Superior temporal gyrus (tissue), 1 donor: ENCODE measurements around the gene ELP5.

Experiments
- DNase-seq: peaks from one replicate; pipeline ENCODE4 v3.0.0-alpha.2; 2016; ENCODE audit errors: extremely low spot score

The ELP5 gene

DNA sequence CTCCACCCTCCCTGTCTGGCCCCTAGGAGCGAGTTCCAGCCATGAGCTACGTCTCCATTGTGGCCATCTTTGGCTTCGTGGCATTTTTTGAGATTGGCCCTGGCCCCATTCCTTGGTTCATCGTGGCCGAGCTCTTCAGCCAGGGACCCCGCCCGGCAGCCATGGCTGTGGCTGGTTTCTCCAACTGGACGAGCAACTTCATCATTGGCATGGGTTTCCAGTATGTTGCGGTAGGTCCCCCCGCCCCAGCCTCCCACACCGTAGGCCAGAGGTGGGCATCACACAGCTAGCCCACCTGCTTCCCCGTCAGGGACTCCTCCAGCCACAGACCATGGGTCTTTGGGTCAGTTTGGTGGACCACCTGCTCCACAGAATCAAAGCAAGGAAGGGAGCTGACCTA is 33.7 kb downstream of the ELP5 start:
- DNase-seq = no peak

DNA sequence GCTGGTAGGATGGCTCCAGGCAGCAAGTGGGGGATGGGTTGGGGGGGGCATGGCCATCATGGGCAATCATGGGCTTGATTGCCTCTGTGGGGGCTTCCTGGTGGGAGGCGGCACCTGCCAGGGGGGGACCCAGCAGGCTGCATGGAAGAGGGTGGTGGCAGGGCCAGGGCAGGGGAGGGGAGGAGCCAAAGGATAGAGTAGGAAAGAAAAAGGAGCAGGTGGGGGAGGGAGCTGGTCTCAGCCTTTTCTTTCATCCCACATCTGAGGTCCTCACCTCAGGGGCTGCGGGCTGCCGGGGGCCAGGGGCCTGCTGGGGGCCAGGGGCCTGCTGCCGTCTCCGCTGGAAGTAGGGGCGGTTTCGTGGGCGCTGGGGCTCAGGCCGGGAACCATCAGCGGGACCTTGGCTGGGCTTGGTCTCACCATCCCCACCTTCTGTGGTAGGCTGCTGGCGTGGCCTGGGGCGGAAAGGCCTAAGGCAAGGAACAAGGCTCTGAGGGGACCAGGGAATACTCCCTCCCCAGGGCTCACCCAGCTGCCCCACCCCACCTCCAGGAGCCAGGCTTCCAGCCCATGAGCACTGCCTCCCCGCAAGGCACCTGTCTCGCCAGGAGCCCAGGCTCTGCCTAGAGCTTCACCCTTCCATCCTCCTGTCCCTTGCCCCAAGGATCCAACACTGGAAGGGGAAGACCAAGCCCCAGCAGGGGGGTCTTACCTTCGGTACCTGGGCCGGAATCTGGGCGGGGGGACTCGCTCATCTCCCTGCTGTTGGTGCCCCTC is 37.4 kb downstream of the ELP5 start:
- DNase-seq = no peak

DNA sequence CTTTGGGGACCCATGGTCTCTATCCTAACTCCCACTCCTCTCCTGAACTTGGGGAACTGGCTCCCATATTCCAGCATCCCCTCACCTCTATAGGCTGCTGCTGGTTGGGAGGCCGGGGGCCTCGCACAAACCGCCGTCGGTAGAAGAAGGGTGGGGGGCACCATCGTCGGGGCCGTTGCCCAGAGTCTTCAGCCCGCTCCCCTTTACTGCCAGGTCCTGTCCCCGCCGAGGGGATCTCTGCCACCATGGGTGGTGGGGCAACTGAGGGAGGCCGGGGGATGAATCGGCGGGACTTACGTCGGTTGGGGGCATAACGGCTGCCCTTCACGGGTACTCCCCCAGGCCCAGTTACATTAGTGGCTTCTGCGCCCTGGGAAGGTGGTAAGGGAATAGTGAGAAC is 38.2 kb downstream of the ELP5 start:
- DNase-seq = no peak

DNA sequence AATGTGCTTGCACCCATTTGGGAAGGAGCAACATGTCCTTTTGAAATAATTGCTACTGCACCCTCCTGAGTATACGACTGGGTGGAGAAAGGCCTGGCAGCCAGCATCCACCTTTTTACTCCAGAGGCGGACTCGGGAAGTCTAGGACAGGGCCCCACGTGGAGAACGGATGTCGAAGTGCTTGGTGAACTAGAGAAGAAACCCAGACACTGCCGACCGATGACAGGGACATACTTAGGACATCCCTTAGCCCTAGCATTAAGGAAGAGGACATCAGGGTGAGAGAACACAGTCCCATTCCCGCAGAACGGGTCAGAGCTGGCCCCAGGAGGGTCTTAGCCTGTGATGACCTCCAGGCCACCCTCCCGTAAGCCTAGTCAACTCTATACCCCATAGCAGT is 38.7 kb downstream of the ELP5 start:
- no peak for DNase-seq

DNA sequence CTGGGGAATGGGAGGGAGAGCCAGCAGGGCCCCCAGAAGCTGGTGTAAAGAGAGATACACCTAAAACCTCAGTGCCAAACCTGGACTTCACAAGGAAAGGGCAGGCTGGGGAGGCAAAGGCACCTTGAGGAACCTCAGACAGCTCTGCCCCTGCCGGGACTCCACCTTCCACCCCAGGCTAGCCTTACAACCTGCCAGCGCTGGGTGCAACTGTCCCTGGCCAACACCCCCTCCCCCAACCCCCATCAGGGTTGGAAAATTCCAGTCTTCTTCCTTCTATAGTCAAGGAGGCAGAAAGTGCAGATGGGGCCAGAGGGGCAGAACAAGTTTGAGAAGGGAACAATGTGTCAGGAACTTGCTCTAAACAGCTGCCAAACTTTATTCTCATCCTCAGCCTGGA is 40.2 kb downstream of the ELP5 start:
- no peak for DNase-seq

DNA sequence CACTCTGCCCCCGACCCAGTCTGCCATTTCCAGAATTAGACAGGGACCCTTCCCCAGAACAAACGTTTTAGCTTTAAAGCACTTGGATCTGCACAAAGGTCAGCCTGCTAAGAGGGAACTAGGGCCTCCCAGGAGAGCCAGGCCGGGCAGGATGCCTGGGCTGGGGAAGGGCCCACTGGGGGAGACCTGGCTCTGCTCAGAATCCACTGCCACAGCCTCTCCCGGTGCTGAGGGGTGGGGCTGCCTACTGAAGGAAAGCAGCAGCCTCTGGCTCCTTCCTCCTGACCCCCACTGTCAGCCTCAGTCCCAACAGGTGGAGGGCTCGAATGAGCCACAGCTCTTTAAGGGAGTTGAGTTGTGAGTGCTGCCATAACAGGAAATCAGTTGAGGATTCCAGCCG is 40.7 kb downstream of the ELP5 start:
- no peak for DNase-seq

DNA sequence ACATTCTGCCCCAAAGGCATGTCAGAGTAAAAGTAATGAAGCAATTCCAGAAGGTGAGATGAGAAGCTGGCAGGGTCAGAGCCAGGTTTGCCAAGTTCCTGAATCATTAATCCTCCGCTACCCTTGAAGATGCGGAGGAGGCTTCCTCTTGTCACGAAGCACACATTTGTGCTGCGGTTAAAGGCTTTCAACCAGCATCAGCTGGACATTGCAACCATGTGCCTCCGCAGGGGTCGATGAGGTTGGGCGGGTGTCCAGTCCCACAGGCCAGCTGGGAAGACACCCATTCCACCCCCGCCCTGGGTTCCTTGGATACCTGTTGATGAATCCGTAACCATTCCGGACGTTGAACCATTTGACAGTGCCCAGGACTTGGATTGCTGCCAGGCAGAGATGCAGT is 41.1 kb downstream of the ELP5 start:
- DNase-seq = no peak

DNA sequence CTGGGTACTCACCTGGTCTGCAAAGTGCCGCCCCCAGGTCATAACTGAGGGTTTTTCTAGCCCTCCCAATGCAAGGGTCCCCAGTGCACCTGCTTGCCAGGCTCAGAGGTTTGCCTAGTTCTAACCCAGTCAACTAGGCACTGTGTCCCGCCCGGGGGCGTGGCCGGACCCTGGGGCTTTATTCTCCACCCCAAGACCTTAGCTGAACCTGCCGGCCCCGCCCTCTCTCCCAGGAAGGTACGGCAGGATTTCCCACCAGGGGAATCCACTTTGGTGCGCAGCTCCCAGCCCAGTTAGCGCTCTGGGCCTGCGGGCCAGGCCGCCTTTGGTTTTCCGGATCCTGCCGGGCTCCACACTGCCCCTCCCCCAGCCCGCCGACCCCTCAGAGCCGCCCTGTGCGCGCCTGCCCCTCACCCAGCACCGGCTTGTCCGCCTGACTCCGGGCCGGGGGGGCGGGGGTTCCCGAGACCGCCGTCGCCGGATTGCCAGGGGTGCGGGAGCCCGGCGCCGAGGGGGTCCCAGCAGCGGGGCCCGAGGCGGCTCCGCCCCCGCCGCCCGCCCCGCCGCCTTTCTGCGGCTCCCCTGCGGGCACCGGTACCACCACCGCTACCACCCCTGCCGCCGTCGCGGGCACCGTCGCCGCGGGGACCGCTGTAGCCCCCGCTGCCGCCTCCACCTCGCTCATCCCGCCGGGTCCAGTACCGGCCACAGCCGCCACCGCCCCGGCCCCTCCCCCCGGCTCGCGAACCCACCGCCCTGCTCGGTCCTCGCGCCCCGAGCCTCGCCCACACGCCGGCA is 42.0 kb downstream of the ELP5 start:
- DNase-seq = no peak

DNA sequence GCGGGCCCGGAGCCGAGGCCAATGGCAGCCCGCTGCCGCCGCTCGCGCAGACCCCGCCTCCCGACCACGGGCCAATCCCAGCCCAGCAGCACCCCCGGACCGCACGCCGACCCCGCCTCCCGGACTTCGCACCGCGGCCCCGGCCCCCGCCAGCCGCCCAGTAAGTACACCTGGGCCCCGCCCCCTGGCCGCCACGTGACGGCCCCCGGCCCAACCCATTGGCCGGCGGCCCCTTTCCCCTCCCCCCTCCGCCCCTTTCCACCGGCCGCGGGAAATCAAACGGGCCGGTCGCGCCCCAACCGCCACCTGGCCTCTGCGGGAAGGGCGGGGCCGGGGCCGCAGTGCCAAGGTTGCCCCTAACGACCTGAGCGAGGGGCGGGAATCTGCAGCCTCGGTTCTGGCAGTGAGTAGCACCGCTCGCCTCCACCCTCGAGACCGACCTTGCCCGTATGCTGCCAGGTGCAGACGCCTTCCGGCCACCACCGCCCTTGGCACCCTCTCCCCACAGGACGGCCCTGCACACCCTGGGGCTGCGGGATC is 42.7 kb downstream of the ELP5 start, which contains the start of gene YBX2:
Gene YBX2 (minus strand): TSS at position 26 of the 540 bp plus-strand sequence. CDS start 139 bp downstream, outside the sequence.
- no peak for DNase-seq

DNA sequence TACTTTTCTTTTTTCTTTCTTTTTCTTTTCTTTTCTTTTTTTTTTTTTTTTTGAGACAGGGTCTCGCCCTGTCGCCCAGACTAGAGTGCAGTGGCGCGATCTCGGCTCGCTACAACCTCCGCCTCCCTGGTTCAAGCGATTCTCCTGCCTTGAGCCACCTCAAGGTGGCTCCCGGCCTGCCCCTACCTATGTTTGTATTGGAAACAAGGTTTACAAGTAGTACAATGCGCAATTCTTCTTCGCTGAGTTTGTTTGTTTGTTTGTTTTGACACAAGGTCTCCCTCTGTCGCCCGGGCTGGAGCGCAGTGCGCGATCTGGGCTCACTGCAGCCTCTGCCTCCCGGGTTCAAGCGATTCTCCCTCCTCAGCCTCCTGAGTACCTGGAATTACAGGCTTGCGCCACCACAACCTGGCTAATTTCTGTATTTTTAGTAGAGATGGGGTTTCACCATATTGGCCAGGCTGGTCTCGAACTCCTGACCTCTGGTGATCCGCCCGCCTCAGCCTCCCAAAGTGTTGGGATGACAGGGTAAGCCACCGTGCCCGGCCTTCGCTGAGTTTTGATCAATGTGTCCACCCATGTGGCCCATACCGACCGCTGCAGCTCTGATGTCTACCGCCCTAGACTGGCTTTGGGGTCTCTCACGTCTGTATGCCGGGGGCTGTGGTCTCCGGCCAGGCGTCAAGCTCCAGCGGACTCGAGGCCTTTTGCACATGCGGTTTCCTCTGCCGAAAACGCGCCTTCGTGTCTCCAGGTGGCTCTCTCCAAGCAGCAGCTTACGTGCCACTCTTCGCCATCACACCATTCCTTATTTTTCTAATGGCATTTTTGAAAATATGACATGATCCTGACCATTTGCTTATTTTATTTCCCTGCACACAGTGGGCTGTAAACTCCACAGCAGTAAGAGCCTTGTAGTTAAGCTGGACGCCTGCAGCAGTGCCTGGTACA is 43.5 kb downstream of the ELP5 start:
- DNase-seq = no peak

DNA sequence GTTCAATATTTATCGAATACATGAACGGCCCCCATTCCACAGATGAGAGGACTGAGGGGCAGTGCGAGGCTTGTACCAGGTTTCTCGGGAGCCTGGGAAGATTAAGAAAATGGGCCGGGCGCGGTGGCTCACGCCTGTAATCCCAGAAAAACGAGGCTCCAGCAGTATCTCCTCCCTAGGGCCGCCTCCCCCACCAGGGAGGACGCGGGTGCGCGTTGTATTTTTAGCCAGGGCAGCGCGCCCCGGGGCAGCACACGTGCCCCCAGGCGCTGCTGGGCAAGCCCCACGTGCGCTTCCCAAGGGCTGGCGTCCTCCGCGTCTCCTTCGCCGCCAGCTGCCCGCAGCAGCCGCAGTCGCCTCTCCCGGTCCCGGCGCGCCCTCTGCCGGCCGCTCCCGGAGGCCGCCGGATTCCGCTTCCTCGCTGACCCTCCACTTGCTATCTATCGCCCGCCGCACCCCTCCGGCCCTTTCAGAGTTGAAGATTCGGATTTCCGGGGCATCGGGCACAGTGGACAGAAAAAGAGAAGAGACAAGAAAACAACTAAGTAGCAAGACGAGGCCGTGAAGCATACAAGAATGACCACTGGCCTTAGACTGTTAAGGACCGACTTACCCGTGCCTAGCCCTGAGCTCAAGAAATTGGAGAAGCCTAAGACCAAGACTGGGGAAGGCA is 44.3 kb downstream of the ELP5 start:
- DNase-seq = peak; percentile 77

DNA sequence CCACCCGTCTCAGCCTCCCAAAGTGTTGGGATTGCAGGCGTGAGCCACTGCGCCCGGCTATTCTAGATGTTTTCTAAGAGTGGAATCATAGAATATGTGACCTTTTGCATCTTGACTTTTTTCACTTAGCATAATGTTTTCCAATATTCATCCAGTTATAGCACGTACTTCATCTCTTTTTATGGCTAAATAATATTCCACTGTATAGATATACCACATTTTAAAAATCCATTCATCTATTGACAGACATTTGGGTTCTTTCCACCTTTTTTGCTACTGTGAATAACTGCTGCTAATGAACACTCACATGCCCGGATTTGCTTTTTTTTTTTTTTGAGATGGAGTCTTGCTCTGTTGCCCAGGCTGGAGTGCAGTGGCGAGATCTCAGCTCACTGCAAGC is 52.2 kb downstream of the ELP5 start:
- no peak for DNase-seq

DNA sequence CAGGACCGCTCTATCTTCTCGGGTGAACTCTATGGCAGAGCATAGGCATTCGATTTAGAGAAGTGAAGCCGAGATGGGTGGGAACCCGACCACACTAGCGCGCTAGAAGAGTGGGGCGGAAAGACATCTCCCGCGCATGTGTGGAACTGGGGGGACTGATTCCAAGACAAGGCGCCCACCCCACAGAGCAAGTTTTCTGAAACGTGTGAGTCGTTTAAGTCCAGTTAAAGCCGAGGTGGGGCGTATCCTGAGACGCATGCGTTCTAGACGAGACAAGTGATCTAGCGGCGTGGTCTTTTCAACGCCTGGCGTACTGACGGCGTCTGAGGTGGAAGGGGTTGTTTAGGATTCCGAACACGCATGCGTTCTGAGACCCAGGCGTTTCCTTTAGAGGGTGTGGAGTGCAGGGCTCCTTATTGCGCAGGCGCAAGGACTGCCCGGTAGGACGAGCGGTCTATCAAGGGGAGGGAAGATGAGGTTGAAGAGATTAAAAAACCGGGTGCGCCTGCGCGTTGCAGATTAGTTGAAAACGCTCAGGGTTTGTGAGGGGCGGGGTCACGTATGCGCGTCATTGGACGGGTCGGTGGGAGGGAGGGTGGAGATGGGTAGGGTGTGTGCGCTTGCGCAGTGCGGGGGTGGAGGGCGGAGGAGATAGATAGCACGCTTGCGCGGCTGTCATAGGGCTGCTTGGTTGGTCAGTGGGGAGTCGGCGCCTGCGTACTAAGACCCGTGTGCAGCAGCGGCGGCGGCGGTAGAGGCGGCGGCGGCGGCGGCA is 55.1 kb downstream of the ELP5 start, which contains the start of gene EIF5A:
Gene EIF5A (plus strand): TSS at position 718 of the 775 bp plus-strand sequence. CDS start 2,008 bp downstream, outside the sequence.
- DNase-seq = peak; percentile 99

DNA sequence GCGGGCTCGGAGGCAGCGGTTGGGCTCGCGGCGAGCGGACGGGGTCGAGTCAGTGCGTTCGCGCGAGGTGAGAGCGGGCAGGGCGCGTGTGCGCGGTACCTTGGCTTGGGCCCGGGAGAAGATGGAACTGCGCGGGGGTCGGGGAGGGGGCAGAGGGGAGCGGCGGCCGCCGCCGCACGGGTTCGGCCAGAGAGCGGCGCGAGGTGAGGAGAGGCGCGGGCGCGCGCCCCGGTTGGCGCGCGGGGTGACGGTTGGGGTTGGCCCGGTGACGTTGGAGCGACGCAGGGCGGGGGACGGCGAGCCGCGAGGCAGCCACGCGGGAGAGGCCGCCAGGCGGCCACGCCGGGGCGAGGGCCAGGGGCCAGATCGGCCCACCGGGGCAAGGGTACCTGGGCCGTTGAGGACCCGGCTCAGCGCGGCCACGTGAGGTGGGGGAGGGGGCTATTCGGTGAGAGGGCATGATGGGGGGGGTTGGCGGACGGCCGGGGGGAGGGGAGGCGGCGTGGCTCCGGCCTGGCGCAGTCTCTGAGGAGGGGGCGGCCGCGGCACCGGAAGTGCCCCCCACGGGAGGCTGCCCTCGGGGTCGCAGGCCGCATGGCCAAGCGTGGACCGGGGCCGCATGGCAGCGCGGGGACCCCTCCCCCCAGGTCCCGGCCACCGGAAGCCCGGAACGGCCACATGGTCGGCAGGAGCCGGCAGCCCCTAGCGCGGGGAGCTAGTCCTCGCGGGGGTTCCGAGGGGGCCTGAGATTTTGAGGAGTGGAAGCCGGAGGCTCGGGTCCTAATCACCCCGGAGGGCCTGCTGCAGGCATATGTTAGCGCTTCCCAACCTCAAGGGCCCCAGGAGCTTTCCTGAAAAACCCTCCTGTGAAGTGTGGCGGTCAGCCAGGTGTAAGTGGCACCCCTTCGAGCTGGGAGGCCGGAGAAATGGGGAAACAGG is 55.9 kb downstream of the ELP5 start:
- no peak for DNase-seq

DNA sequence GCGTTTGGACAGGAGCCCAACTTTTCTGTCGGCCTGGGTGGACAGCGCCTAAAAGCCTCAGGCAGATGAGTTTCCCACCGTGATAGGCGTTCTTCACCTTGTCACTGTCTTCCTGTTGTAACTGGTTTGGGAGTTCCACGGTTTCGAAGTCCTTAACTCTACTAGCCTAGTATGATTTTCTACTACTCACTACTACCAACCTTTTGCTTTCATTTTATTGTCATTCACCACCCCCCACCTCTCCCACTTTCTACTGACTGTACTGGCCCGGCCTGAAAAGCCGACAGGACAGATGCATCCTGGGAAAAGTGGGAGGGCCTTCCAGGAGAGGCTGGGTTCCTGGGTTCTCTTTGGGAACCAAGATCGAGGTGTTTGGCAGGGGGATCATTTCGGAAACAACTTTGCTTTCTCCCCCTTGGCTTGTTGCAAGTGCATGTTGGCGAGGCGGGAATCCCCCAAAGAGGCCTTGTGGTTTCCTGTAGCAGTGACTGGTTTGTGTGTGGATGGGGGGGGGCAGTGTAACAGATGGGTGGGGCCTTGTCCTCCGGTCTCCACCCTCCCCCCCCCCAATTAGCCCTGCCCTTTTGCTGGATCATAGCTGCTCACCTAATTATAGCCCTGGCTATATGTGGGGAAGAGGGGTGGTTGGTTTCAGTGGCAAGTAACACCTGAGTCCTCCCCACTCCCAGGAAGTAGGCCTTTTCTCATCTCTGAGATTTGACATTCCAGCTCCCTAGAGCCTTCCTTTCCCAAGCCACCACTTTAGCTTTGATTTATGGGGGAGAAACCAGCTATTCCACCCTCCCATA is 56.8 kb downstream of the ELP5 start:
- DNase-seq = peak; percentile 57
